Osteocyte (in vitro differentiated cells): ENCODE data around the gene LSM7. TPM values are rescaled to one million over a fixed set of nuclear protein-coding genes. Genes with fewer than 3 reads are reported as not detected.

Experiments used
- DNase-seq: peaks from one replicate; pipeline ENCODE4 v3.0.0; 2021; ENCODE audit warnings: mixed read lengths; ENCODE audit not compliant: unreplicated experiment; ENCODE audit errors: extremely low spot score
- H3K27ac Mint-ChIP-seq: one replicate; pipeline ENCODE4 v1.8.0; 2021; ENCODE audit warnings: mild to moderate bottlenecking, mixed read lengths; ENCODE audit not compliant: unreplicated experiment
- H3K27me3 Mint-ChIP-seq: one replicate; pipeline ENCODE4 v1.8.0; 2021; ENCODE audit warnings: mixed read lengths; ENCODE audit not compliant: unreplicated experiment
- H3K36me3 Mint-ChIP-seq: one replicate; pipeline ENCODE4 v1.8.0; 2021; ENCODE audit warnings: mixed read lengths; ENCODE audit not compliant: unreplicated experiment
- H3K4me1 Mint-ChIP-seq: one replicate; pipeline ENCODE4 v1.8.0; 2021; ENCODE audit warnings: mixed read lengths; ENCODE audit not compliant: unreplicated experiment
- H3K4me3 Mint-ChIP-seq: one replicate; pipeline ENCODE4 v1.8.0; 2021; ENCODE audit warnings: mild to moderate bottlenecking, moderate library complexity, mixed read lengths; ENCODE audit not compliant: unreplicated experiment
- H3K9me3 Mint-ChIP-seq: one replicate; pipeline ENCODE4 v1.8.0; 2021; ENCODE audit warnings: mixed read lengths; ENCODE audit not compliant: unreplicated experiment
- total RNA-seq: library from RNA; stranded (reverse); gene quantifications from 2 replicates; pipeline ENCODE4 v1.2.1, GENCODE V29; 2021
- TF ChIP-seq, protein P1 (sequence below): fragments of 200-600 bp; sonication (generic); IDR thresholded peaks from 2 replicates; pipeline ENCODE4 v1.5.0; 2021; ENCODE audit warnings: antibody characterized with exemption, mild to moderate bottlenecking, moderate library complexity

LSM7 gene
- total RNA-seq, 1 donor from 2014 or later = 77.8 TPM

DNA sequence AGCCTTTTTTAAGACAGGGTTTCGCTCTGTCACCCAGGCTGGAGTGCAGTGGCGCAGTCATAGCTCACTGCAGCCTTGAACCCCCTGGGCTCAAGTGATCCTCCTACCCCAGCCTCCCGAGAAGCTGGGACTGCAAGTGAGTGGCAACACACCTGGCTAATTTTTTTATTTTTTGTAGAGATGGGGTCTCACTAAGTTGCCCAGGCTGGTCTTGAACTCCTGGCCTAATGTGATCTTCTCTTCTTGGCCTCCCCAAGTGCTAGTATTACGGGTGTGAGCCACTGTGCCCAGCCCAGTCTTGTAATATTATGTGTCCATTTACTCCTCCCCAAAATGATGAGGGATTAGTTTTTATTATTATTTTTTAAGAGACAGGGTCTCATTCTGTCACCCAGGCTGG lies 17.3 kb downstream of the LSM7 start:
- H3K4me1 Mint-ChIP-seq = peaks cover 27% of the 10 kb centered on the region
- TF ChIP-seq, protein P1, sequence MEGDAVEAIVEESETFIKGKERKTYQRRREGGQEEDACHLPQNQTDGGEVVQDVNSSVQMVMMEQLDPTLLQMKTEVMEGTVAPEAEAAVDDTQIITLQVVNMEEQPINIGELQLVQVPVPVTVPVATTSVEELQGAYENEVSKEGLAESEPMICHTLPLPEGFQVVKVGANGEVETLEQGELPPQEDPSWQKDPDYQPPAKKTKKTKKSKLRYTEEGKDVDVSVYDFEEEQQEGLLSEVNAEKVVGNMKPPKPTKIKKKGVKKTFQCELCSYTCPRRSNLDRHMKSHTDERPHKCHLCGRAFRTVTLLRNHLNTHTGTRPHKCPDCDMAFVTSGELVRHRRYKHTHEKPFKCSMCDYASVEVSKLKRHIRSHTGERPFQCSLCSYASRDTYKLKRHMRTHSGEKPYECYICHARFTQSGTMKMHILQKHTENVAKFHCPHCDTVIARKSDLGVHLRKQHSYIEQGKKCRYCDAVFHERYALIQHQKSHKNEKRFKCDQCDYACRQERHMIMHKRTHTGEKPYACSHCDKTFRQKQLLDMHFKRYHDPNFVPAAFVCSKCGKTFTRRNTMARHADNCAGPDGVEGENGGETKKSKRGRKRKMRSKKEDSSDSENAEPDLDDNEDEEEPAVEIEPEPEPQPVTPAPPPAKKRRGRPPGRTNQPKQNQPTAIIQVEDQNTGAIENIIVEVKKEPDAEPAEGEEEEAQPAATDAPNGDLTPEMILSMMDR = no peak
- no peak overlapping the region for H3K4me3 Mint-ChIP-seq
- DNase-seq = no peak
- H3K36me3 Mint-ChIP-seq = no peaks in the 10 kb centered on the region
- peaks cover 9% of the 10 kb centered on the region for H3K9me3 Mint-ChIP-seq
- H3K27ac Mint-ChIP-seq = no peak overlapping the region
- peaks cover 7% of the 10 kb centered on the region for H3K27me3 Mint-ChIP-seq

DNA sequence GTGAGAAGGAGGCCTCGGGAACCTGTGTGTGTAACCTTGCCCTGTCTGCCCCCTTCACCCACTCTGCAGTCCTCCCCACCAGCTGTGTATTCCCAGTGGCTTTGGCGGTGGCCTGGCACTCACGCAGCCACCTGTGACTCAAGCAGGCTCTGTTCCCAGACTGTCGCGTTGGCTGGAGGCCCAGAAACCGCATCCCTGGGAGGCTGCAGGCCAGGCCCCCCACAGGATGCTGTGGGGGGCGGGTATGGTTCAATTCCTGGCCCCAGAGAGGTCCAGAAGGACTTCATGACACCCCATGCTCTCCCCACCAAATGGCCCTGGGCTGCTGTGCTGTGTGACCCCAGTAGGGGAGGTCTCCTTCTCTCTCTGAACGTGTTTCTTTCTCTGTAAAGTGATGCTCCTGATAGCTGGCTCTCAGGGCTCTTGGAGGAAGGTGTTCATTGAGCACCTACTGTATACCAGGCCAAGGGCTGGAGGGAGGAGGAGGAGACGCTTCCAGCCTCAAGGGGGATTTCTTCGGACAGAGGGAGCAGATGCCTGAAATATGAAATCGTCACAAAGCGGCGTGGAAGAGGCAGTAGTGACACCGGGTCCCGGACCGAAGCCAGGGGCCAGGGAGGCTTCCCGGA lies 18.5 kb downstream of the LSM7 start:
- no peak for DNase-seq
- Mint-ChIP-seq H3K27ac (peak overlapping the region; percentile 23), H3K27me3 (peaks cover 7% of the 10 kb centered on the region), H3K4me1 (peaks cover 19% of the 10 kb centered on the region), H3K9me3 (peaks cover 4% of the 10 kb centered on the region), H3K36me3 (no peaks in the 10 kb centered on the region), H3K4me3 (no peak overlapping the region)
- TF ChIP-seq, protein P1 = no peak

DNA sequence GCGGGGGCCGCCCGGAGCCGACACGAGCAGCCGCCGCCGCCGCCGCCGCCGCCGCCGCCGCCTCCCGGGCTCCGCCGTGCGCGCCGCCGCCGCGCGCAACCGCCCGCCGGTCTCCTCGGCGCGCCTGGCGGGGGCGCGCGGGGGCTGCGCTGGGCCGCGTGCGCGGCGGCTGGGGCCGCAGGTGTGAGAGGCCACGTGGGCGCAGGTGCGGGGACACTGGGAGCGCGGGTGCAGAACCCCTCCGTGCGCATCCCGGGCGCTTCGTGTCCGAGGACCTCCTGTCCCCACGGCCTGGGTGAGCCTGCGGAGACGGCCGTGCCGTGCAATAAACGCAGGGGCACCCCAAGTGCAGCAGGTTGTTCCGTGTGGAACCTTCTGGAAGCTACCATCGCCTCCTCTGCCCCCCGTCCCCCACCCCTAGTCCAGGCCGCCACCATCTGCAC lies 20.3 kb downstream of the LSM7 start, which contains the start of gene LINGO3:
Gene LINGO3, minus strand, starts transcription at position 41 of the 443 bp plus-strand sequence. CDS start 16,378 bp downstream, outside the sequence.
- DNase-seq = no peak
- Mint-ChIP-seq H3K4me3 (peak within 1 kb of the TSS; percentile 66), H3K36me3 (no peaks in the 10 kb centered on the region), H3K27me3 (peaks cover 7% of the 10 kb centered on the region), H3K4me1 (peaks cover 19% of the 10 kb centered on the region), H3K9me3 (no peaks in the 10 kb centered on the region), H3K27ac (peak within 1 kb of the TSS; percentile 34)
- TF ChIP-seq, protein P1 = no peak

DNA sequence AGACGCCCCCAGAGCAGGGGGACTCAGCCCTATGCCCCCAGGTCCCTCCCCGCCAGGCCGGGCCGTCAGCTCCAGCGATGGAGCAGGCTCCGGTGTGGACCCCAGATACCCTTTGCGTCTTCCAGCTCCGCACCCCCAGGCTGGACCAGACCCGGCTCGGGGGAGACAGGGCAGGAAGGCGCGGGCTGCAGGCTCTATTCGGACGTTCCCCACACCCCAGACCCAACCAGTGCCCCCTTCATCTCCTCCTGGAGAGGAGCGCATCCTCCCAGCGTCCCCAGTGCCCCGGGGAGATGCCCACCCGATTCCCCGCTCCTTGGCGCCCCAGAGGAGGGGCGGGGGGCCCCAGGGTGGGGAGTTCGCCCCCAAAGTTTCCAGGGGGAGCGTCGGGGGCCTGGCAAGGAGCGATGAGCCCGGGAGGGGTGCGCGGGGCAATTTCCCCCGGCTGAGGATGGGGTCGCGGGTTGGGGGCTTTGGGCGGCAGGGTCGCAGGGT lies 20.8 kb downstream of the LSM7 start:
- TF ChIP-seq, protein P1 = no peak
- peaks cover 9% of the 10 kb centered on the region for H3K27me3 Mint-ChIP-seq
- no peak overlapping the region for H3K27ac Mint-ChIP-seq
- no peak overlapping the region for H3K4me3 Mint-ChIP-seq
- no peaks in the 10 kb centered on the region for H3K9me3 Mint-ChIP-seq
- H3K4me1 Mint-ChIP-seq = peaks cover 19% of the 10 kb centered on the region
- no peaks in the 10 kb centered on the region for H3K36me3 Mint-ChIP-seq
- DNase-seq = no peak

DNA sequence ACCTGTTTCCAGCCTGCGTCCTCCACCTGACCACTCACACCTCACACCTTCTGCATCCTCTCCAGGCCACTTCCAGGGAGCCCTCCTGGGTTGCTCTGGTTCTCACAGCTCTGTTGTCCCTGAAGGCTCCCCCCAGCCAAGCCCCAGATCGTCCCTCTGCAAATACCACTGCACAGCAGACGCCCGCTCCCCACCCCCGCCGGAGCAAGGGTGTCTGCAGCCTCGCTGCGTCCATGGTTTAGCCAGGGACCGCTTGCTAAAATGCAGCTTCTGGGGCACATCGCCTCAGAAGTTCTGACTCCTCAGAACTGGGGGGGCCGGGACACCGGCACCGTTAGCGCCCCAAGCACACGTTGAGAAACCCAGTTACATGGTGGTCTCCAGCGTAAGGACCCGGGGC lies 21.4 kb downstream of the LSM7 start:
- TF ChIP-seq, protein P1 = no peak

More for the DNA sequence above, 21.4 kb downstream of the LSM7 start:
- Mint-ChIP-seq H3K4me1 (peaks cover 19% of the 10 kb centered on the region), H3K4me3 (no peak overlapping the region), H3K36me3 (no peaks in the 10 kb centered on the region), H3K27ac (no peak overlapping the region), H3K9me3 (no peaks in the 10 kb centered on the region), H3K27me3 (peaks cover 9% of the 10 kb centered on the region)
- no peak for DNase-seq
